Hair follicular keratinocyte (primary cell): Measurements from ENCODE around the gene ALDH1B1. TPM values are rescaled to one million over a fixed set of nuclear protein-coding genes. Genes with fewer than 3 reads are reported as not detected.

ENCODE experiments used
- total RNA-seq: library from RNA; depleted of rRNA; stranded (reverse); fragments of >200 nt; gene quantifications from 2 replicates; pipeline ENCODE4 v1.2.3, GENCODE V29; 2015

Gene ALDH1B1
- total RNA-seq, result 21.1 and 33.5 TPM in 2 replicates

DNA sequence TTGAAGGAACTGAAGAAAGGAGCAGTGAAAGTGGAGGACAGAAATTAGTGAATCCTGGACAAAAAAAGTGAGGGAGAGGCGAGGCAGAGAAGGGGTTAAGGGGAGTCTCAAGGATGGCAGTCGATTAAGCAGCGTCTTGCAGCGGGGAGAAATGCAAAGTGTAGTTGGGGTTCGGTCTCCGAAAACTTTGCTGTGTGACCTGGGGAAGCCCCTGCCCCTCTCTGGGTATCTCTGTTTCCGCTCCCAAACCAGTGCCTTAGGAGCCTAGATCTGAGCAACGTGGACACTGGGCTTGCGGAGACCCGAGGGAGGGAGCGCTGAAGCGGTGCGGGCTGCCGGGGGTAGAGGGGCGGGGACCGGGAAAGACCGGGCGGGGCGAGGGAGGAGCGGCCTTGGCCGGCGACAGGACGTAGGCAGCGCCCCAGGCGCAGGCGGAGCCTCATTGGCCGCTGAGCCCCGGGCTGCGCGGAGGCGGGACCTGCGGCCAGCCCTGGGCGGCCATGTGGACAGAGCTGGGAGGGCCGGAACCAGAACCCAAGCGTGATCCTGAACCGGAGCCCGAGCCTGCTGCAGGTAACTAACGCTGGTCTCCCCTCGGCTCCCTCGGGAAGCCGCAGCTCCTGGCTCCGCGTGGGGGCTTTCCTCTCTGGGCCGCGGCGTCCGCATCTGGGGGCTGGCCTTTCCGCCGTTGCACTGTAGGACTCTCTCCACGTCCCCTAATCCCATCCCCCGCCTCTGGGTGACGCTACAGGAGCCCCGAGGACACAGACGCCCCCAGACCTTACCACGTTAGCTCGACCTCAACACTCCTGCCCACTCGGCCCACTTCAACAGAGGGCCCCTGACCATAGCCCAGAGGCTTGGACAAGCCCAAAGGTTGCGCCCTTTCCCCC, at the start of gene ALDH1B1:
Gene ALDH1B1, plus strand, starts transcription at position 468 of the 893 bp plus-strand sequence. CDS start 3,047 bp downstream, outside the sequence.

DNA sequence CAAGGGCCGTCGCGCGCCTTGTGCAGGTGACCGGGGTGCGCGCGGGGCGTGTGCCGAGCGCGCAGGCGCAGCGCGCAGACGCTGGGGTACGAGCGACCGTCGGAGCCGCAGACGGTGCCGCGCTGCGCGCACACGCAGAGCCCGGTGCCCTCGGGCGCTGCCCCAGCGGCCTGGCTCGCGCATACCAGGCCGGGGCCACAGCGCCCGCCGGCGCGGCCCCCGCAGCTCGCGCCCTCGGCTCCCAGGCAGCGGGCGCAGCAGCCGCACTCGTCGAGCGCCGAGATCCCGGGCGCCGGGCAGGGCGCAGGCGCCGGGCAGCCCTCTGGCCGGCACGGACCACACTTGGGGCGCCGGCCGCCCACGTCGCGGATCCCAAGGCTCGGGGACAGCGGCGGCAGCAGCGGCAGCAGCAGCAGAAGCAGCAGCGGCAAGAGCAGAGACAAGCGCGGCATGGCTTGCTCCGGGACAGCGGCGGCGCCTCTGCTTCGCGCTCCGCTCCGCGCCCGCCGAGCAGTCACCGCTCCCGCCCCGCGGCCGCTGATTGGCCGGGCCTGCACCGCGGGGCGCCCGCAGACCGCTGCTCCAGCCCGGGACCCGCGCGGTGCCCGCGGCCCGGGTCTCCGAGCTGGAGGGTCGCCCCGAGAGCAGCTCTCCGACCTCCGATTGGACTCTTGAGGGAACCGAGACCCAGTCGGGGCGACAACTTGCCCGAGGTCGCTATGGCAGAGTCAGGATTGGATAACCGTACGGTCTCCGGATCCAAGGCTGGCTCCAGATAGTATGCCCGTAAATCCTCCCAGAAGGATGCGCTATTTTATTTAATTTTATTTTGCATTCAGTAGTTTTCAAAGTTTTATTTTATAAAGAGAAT, 31.7 kb downstream of the ALDH1B1 start, which contains the start of gene IGFBPL1:
Gene IGFBPL1, minus strand, starts transcription at position 482 of the 871 bp plus-strand sequence. Its CDS starts 30 bp downstream, at position 452.

Other genes starting within 250 kb of the ALDH1B1 start
- not detected in 2 replicates for gene IGFBPL1, start 31.8 kb downstream of the ALDH1B1 start, total RNA-seq
- gene ANKRD18A, start 227.9 kb downstream of the ALDH1B1 start, total RNA-seq, result 0.27 and 0.70 TPM in 2 replicates